ENCODE measurements around the gene EEF1B2.

DNA sequence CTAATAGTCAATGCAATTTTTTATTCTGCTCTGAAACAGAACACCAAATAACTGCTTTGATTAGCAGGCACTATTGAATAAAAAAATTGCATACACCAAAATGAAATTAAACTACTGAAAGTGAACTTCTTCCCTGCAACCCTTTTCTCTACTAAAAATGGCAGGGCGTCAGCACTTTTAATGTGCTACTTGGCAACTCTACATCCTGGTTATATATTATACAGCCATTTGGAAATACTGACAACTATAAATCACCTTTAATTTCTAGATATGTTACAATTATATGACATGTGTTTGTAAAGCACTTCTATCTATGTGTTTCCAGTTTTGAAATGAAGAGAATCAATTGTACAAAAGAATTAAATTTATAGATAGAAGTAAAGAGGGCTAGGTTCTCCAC, 10.4 kb upstream of the EEF1B2 start:
- TF ChIP-seq CTCF (IDR thresholded peaks at IDR 0.05; ENCODE audit: poor library complexity) (no peak), EZH2 (IDR thresholded peaks at IDR 0.05; ENCODE audit: borderline replicate concordance) (no peak)

Data from hepatocyte (in vitro differentiated cells).